ENCODE measurements around the gene WBP11. TPM values are rescaled to one million over a fixed set of nuclear protein-coding genes. Genes with fewer than 3 reads are reported as not detected.

WBP11 gene
- total RNA-seq, 1 experiment from 2014 or later: 67.4 TPM

GRCh38 chr12:14769466-14769968 lies 33.8 kb downstream of the WBP11 start:
- Histone ChIP-seq H3K9ac (ENCODE audit: low read length) (peak overlapping the region; percentile 78), H3K4me1 (ENCODE audit: control insufficient read depth in 1 of 2, insufficient read depth in 2 of 2, low read length in 2 of 2) (peaks cover 0 to 19% of the 10 kb centered on the region in 2 experiments; a peak in 3 of 4 replicates), H2AFZ (ENCODE audit: low read depth, low read length, poor library complexity, severe bottlenecking) (no peak overlapping the region), H3K27me3 (ENCODE audit: insufficient read depth, low read length) (no peaks in the 10 kb centered on the region), H3K9me2 (ENCODE audit: insufficient read depth) (no peaks in the 10 kb centered on the region), H4K20me1 (ENCODE audit: insufficient read depth) (no peaks in the 10 kb centered on the region), H3K4me3 (replicated peaks in 1 of 2; ENCODE audit: low read depth in 1 of 2, low read length in 2 of 2) (peak overlapping the region; percentile 71 to 72), H3K36me3 (ENCODE audit: control insufficient read depth in 1 of 2, insufficient read depth in 2 of 2, low read length in 2 of 2) (no peaks in the 10 kb centered on the region), H3K79me2 (ENCODE audit: insufficient read depth, low read length) (no peaks in the 10 kb centered on the region), H3K9me3 (ENCODE audit: control insufficient read depth in 1 of 2, insufficient read depth in 1 of 2, low read depth in 1 of 2, low read length in 2 of 2) (no peaks in the 10 kb centered on the region), H3K4me2 (ENCODE audit: low read length) (peak overlapping the region; percentile 80), H3K27ac (ENCODE audit: low read depth, low read length) (peak overlapping the region; percentile 82)
- DNase-seq (ENCODE audit: low read depth, low spot score) (no peak), ATAC-seq (no peak)
- ChIA-PET POLR2A (interaction anchor here (0.5 to 1.7 kb wide), 2 partner anchors 34 to 146 kb away, joined by 3 to 11 read pairs; partner anchors contain the start of genes C12orf60 and WBP11), CTCF (no interaction called here), RAD21 (ENCODE audit: low non-redundant PET in 1 of 2, low total read pairs in 2 of 2, uncharacterized antibody in 2 of 2, unreplicated experiment in 2 of 2) (no interaction called here)
- TF ChIP-seq MAX (IDR thresholded peaks at IDR 0.05): no peak
- TF ChIP-seq TCF7L2 (IDR thresholded peaks at IDR 0.05; ENCODE audit: borderline replicate concordance, extremely low read depth, insufficient read depth, insufficient read length): no peak
- TF ChIP-seq YY1 (IDR thresholded peaks at IDR 0.05; ENCODE audit: extremely low read depth, insufficient replicate concordance, low read depth, low read length): no peak
- TF ChIP-seq SP1 (IDR thresholded peaks at IDR 0.05; ENCODE audit: low read depth): no peak
- no peak for TF ChIP-seq ELF1 (IDR thresholded peaks at IDR 0.05; ENCODE audit: borderline replicate concordance, low read depth)
- TF ChIP-seq POLR2AphosphoS5 (IDR thresholded peaks at IDR 0.05; ENCODE audit: low read depth, low read length): no peak
- no peak for TF ChIP-seq ZNF274 (IDR thresholded peaks at IDR 0.05; ENCODE audit: low read depth, low read length)
- TF ChIP-seq SRF (IDR thresholded peaks at IDR 0.05; ENCODE audit: low read depth): no peak
- no peak for TF ChIP-seq SIN3A (IDR thresholded peaks at IDR 0.05; ENCODE audit: low read depth)
- no peak for TF ChIP-seq ZFX (IDR thresholded peaks at IDR 0.05)
- intact Hi-C loops (cut with micrococcal nuclease): no loop called here
- no TSS peak for BruUV-seq (replicated peaks)
